GM18511 (cell line): ENCODE results near the gene TECTB.
A peak's percentile ranks its signal among the peaks of the same experiment; 100 is the strongest.
"Not testable (repeated sequence)": the region's sequence is repeated elsewhere in the genome, so short reads cannot be mapped to it uniquely, and the experiment has no call there.

ENCODE experiments used
- ATAC-seq: cut with Tn5 transposase; IDR thresholded peaks from one replicate; pipeline ENCODE4 v1.9.1; 2021; ENCODE audit warnings: mild to moderate bottlenecking, moderate library complexity; ENCODE audit not compliant: unreplicated experiment

The TECTB gene

GRCh38 chr10:112283100-112283499 is at the start of gene TECTB:
Gene TECTB (plus strand): TSS chr10:112283400. CDS start chr10:112283735, 335 bp downstream.
- ATAC-seq = no peak

DNA sequence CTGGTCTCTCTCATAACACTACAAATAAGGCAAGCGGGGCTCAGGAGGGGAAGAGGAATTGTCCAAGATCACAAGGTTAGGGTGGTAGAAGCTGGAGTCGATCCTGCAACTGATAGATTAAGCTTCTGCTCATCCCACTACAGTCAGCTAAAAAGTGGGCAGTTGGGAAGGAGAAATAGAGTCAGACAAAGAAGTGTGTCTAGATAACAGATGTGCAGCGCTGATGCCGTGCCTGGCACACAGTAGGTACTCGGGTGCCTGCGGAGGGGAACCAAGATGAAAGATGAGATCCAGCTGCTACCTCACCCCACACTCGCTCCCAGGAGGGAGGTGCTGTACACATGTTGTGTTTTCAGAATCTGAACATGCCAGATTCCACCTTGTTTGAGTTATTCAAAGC is 48.1 kb upstream of the TECTB start:
- ATAC-seq = no peak

GRCh38 chr10:112235920-112236319 is 47.3 kb upstream of the TECTB start:
- ATAC-seq = no peak

GRCh38 chr10:112236486-112236885 is 46.7 kb upstream of the TECTB start:
- ATAC-seq = no peak

DNA sequence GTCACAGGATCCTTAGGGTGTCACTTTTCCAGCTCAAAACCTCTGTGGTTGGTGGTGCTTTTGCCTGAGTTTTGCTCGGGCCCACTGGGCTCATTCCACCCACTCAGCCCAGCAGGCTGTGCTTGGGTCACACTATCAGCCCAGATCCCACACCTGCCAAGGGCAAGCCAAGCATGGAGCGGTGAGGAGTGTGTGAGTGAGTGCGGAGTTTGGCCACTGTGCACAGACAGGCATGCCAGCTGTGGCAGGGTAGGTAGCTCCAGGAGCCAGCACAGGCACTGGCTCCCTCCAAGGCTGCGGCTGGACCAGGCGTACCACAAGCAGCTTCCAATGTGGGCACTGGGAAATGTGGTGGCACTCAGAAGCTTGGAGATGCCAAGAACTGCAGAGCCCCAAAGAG is 43.9 kb upstream of the TECTB start:
- ATAC-seq = no peak

GRCh38 chr10:112240441-112240840 is 42.8 kb upstream of the TECTB start:
- no peak for ATAC-seq

- no peak for ATAC-seq
Measured at GRCh38 chr10:112241651-112242341, 41.4 kb upstream of the TECTB start.

GRCh38 chr10:112242769-112243168 is 40.4 kb upstream of the TECTB start:
- no peak for ATAC-seq

- no peak for ATAC-seq
Measured at GRCh38 chr10:112243713-112244112, 39.5 kb upstream of the TECTB start.

DNA sequence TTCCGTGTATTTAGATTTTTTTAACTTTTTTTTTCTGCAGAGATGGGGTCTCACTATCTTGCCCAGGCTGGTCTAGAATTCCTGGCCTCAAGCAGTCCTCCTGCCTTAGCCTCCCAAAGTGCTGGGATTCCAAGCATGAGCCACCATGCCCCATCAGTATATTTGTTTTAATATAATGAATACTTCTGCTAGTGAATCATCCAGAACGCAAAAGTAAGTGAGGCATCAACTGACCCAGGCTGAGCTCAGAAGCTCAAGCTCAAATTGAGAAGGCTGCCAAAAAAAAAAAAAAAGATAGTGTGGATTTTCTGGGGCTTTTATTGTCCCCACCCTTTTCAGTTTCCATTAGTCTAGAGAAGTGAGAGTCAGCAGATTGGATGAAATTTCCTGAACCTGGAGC is 39.0 kb upstream of the TECTB start:
- no peak for ATAC-seq

DNA sequence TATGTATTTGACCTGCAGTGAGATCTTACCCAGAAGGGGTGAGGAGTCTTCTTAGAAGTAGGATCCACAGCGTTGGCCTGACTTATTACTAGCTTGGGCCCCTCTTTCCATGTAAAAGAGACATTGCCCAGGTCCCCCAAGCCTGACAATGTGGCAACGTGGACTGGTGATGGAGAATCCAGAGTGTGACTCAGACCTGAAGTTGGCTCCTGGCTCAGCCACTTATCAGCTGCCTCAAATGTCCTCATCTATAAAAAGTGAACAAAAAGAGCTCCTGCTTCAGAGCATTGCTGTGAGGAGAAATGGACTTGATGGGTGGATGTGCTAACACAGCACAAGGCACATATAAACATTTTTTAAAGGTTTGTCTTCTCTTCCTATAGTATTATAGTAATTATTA is 35.4 kb upstream of the TECTB start:
- no peak for ATAC-seq

DNA sequence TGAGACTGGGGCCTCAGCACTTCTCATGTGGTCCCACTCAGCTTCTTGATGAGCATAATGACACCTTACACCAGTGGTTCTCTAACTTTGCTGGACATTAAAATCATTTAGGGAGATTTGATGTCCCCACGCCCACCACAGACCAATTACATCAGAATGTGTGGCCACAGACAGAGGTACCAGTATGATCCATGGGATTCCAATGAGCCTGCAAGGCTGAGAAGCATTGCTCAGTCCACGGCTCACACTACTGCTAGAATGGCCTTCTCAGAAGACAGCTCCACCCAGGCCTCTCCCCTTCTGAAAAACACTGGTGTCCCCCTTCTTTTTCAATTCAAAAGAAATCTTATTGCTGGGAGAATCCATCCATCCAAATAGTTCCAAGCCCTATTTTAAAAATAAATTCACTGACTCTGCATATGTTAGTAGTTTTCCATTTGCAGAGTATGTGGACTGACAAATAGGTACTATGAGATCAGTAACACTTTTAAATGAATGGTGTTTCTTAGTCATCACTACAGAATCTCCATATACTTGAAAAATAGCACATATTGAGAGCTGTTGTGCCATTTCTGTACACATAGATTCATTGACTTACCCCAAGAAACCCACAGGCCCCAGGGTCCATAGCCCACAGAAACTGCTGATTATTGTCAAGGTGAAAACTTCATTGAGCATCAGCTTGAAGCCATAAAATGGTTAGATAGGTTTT is 34.5 kb upstream of the TECTB start:
- no peak for ATAC-seq

- no peak for ATAC-seq
Measured at GRCh38 chr10:112249722-112250121, 33.5 kb upstream of the TECTB start.

DNA sequence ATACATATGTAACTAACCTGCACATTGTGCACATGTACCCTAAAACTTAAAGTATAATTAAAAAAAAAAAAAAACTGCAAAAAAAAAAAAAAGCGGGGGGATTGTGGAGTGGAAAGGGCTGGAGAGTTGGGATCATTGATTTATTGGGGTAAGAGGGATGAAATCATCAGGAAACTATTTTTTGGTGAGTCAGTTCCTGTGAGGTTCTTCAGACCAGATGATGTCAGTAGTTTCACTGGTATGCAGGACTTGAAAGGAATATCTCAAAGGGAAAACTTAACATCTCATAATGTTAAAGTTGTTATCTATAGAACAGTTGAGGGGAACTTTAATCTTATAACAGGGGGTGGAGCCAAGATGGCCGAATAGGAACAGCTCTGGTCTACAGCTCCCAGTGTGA is 32.6 kb upstream of the TECTB start:
- ATAC-seq = no peak

GRCh38 chr10:112251238-112251637 is 32.0 kb upstream of the TECTB start:
- not testable (repeated sequence) for ATAC-seq

DNA sequence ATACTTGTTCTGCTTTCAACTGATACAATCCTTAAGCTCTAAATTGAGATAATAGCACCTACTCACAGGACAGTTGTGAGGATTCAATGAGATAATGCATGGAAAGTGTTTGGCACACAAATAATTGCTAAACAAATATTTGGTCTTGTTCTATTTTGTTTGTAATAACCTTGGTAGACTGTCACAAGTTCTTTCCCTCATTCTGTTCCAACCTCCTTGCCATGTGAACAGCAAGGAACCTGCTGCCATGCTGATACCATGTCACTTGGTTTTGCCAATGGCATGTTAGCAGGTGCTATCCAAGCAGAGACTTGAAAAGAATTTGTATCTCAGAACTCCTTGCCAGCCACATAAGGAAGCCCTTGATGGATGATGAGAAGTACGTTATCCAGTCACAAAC is 24.8 kb upstream of the TECTB start:
- no peak for ATAC-seq

- ATAC-seq = no peak
Measured at GRCh38 chr10:112259688-112260087, 23.5 kb upstream of the TECTB start.

- no peak for ATAC-seq
Measured at GRCh38 chr10:112260831-112261230, 22.4 kb upstream of the TECTB start.

GRCh38 chr10:112261281-112261822 is 21.8 kb upstream of the TECTB start:
- ATAC-seq = no peak

GRCh38 chr10:112262546-112262945 is 20.7 kb upstream of the TECTB start:
- ATAC-seq = no peak

- no peak for ATAC-seq
Measured at GRCh38 chr10:112265745-112266144, 17.5 kb upstream of the TECTB start.

DNA sequence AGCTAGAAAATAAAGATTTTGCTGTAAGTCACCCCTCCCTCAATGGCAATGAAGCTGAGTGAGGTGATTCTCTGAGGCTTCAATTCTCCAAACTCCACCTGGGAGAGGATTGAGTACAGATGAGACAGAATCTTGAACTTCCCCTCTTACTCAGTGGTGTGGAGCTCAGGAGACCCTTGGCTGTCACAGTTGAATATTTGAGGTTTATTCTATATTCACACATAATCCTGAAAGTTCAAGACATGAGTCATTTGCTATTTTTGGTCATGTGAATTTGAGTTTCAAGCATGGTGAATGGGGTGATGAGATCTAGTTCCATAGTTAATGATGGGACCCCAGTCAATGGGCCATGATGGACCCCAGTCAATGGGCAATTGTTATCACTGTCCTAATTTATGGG is 13.9 kb upstream of the TECTB start:
- ATAC-seq = peak; percentile 57
